PFSK-1 (cell line): Measurements from ENCODE around the gene XXYLT1.

Source experiments
- FOXP2 ChIP-seq: optimal IDR thresholded peaks from 2 replicates; pipeline ENCODE3; 2011; ENCODE audit warnings: borderline replicate concordance, control low read depth, inconsistent platforms; ENCODE audit not compliant: insufficient read depth; ENCODE audit errors: extremely low read length, extremely low read depth
- POLR2AphosphoS5 ChIP-seq: IDR thresholded peaks from 2 replicates; pipeline ENCODE4 v1.6.1; 2012; ENCODE audit warnings: low read depth, mild to moderate bottlenecking, control low read depth, low read length, moderate library complexity
- SIN3A ChIP-seq: IDR thresholded peaks from 2 replicates; pipeline ENCODE4 v1.6.1; 2012; ENCODE audit warnings: mild to moderate bottlenecking, low read length, moderate library complexity, borderline replicate concordance; ENCODE audit not compliant: insufficient read depth
- TAF1 ChIP-seq: IDR thresholded peaks from 2 replicates; pipeline ENCODE4 v1.6.1; 2012; ENCODE audit warnings: low read length, control low read depth, borderline replicate concordance; ENCODE audit not compliant: insufficient read depth
- TF ChIP-seq, protein P1 (sequence below), 2 experiments: IDR thresholded peaks; 2 replicates each; pipeline versions ENCODE4 v1.6.1 to v1.8.0; 2011 to 2012; ENCODE audit warnings: low read depth in 2 of 2, low read length in 2 of 2, control low read depth in 1 of 2, inconsistent platforms in 1 of 2, mild to moderate bottlenecking in 1 of 2, moderate library complexity in 1 of 2; ENCODE audit not compliant: insufficient read depth in 1 of 2

Gene XXYLT1

GRCh38 chr3:195146131-195146530 is 124.8 kb downstream of the XXYLT1 start:
- TF ChIP-seq, protein P1, sequence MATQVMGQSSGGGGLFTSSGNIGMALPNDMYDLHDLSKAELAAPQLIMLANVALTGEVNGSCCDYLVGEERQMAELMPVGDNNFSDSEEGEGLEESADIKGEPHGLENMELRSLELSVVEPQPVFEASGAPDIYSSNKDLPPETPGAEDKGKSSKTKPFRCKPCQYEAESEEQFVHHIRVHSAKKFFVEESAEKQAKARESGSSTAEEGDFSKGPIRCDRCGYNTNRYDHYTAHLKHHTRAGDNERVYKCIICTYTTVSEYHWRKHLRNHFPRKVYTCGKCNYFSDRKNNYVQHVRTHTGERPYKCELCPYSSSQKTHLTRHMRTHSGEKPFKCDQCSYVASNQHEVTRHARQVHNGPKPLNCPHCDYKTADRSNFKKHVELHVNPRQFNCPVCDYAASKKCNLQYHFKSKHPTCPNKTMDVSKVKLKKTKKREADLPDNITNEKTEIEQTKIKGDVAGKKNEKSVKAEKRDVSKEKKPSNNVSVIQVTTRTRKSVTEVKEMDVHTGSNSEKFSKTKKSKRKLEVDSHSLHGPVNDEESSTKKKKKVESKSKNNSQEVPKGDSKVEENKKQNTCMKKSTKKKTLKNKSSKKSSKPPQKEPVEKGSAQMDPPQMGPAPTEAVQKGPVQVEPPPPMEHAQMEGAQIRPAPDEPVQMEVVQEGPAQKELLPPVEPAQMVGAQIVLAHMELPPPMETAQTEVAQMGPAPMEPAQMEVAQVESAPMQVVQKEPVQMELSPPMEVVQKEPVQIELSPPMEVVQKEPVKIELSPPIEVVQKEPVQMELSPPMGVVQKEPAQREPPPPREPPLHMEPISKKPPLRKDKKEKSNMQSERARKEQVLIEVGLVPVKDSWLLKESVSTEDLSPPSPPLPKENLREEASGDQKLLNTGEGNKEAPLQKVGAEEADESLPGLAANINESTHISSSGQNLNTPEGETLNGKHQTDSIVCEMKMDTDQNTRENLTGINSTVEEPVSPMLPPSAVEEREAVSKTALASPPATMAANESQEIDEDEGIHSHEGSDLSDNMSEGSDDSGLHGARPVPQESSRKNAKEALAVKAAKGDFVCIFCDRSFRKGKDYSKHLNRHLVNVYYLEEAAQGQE (IDR thresholded peaks at IDR 0.05; ENCODE audit: insufficient read depth in 1 of 2, low read depth in 2 of 2, low read length in 2 of 2), result no peak
- TF ChIP-seq SIN3A (no peak), TAF1 (no peak), POLR2AphosphoS5 (no peak), FOXP2 (no peak)

DNA sequence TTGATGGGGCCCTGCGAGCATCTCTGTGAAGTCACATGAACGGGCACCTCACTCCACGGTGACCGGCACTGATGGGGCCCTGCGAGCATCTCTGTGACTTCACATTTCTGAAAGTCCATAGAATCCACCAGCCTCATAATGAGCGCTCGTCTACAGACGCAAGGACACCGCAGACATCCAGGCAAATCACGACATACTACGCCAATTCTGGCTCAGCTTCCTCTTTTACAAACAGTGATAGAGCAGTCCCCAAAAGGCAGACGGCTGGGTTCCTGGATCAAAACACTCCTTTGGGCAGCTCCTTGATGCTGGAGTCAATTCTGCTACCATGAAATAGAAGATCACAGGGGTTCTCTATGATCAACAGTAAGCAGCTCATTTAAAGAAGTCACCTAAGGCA is 125.4 kb downstream of the XXYLT1 start:
- TF ChIP-seq SIN3A, result no peak
- TF ChIP-seq, protein P1 (IDR thresholded peaks at IDR 0.05; ENCODE audit: insufficient read depth in 1 of 2, low read depth in 2 of 2, low read length in 2 of 2), result no peak
- TF ChIP-seq TAF1, result no peak
- no peak for TF ChIP-seq FOXP2
- TF ChIP-seq POLR2AphosphoS5, result no peak

GRCh38 chr3:195143221-195143620 is 127.7 kb downstream of the XXYLT1 start:
- TF ChIP-seq POLR2AphosphoS5 (no peak), TAF1 (no peak), FOXP2 (no peak), SIN3A (no peak)
- TF ChIP-seq, protein P1 (IDR thresholded peaks at IDR 0.05; ENCODE audit: insufficient read depth in 1 of 2, low read depth in 2 of 2, low read length in 2 of 2), result no peak

GRCh38 chr3:195142519-195142918 is 128.4 kb downstream of the XXYLT1 start:
- no peak for TF ChIP-seq SIN3A
- no peak for TF ChIP-seq TAF1
- TF ChIP-seq, protein P1 (IDR thresholded peaks at IDR 0.05; ENCODE audit: insufficient read depth in 1 of 2, low read depth in 2 of 2, low read length in 2 of 2), result no peak
- no peak for TF ChIP-seq POLR2AphosphoS5
- no peak for TF ChIP-seq FOXP2
